Type B pancreatic cell (in vitro differentiated cells): ENCODE measurements around the gene NAPG. TPM values are rescaled to one million over a fixed set of nuclear protein-coding genes. Genes with fewer than 3 reads are reported as not detected.

Source experiments
- DNase-seq: peaks from one replicate; pipeline ENCODE4 v3.0.0; 2021; ENCODE audit warnings: mixed read lengths; ENCODE audit not compliant: unreplicated experiment; ENCODE audit errors: extremely low spot score
- H3K27ac Mint-ChIP-seq: 2 replicates; pipeline ENCODE4 v1.8.0; 2021; ENCODE audit warnings: mild to moderate bottlenecking, mixed read lengths
- H3K27me3 Mint-ChIP-seq: 2 replicates; pipeline ENCODE4 v1.8.0; 2021; ENCODE audit warnings: mixed read lengths
- H3K36me3 Mint-ChIP-seq: 2 replicates; pipeline ENCODE4 v1.8.0; 2021; ENCODE audit warnings: mixed read lengths
- H3K4me1 Mint-ChIP-seq: one replicate; pipeline ENCODE4 v1.8.0; 2021; ENCODE audit warnings: mixed read lengths; ENCODE audit not compliant: unreplicated experiment
- H3K4me3 Mint-ChIP-seq: 2 replicates; pipeline ENCODE4 v1.8.0; 2021; ENCODE audit warnings: mild to moderate bottlenecking, mixed read lengths
- H3K9me3 Mint-ChIP-seq: 2 replicates; pipeline ENCODE4 v1.8.0; 2021; ENCODE audit warnings: mixed read lengths
- total RNA-seq: library from RNA; stranded (reverse); gene quantifications from 2 replicates; pipeline ENCODE4 v1.2.1, GENCODE V29; 2021; ENCODE audit warnings: low replicate concordance
- TF ChIP-seq, protein P1 (sequence below): fragments of 200-600 bp; sonication (generic); conservative IDR thresholded peaks from 2 replicates; pipeline ENCODE4 v1.5.0; 2021; ENCODE audit warnings: antibody characterized with exemption, mild to moderate bottlenecking

NAPG gene
- total RNA-seq, 1 donor from 2014 or later: 22.7 TPM

DNA sequence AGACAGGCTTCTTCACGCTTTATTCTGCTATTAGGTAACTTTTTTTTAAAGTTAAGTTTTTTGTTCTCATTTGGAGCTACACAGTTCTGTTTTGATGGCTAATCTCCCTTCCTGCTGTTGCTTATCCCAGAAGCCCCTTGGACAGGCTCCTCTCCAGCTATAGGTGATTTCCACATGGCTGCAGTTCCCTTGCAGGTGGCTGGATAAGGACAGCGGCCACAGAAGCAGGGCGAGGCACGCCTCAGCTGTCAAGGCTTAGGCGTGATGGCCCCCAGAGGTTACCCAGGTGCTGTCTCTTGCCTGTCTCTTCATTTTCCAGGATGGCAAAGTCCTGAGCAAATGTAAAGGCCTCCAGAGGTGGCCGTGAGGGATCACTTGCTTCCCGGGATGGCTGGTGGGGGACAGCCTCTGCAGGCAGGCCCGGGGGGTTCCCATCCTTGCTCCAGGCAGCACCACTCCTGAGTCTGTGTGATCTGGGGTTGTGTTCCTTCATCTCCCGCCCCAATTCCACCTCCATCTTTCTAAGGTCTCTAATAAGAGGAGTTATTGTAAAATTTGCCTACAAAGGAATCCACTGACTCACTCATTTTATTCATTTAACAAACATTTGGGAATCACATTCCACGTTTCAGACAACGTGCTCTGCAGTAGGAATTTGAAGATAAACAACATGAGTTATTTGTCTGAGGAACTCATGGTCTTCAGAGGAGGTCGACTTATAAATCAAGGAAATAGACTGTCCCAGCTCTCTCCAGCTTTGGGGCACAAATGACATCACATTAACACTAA lies 53.4 kb downstream of the NAPG start:
- Mint-ChIP-seq H3K4me3 (no peak overlapping the region), H3K27ac (no peak overlapping the region), H3K4me1 (no peaks in the 10 kb centered on the region), H3K9me3 (peaks cover 8% of the 10 kb centered on the region), H3K36me3 (no peaks in the 10 kb centered on the region), H3K27me3 (no peaks in the 10 kb centered on the region)
- TF ChIP-seq, protein P1, sequence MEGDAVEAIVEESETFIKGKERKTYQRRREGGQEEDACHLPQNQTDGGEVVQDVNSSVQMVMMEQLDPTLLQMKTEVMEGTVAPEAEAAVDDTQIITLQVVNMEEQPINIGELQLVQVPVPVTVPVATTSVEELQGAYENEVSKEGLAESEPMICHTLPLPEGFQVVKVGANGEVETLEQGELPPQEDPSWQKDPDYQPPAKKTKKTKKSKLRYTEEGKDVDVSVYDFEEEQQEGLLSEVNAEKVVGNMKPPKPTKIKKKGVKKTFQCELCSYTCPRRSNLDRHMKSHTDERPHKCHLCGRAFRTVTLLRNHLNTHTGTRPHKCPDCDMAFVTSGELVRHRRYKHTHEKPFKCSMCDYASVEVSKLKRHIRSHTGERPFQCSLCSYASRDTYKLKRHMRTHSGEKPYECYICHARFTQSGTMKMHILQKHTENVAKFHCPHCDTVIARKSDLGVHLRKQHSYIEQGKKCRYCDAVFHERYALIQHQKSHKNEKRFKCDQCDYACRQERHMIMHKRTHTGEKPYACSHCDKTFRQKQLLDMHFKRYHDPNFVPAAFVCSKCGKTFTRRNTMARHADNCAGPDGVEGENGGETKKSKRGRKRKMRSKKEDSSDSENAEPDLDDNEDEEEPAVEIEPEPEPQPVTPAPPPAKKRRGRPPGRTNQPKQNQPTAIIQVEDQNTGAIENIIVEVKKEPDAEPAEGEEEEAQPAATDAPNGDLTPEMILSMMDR: no peak
- DNase-seq: no peak

DNA sequence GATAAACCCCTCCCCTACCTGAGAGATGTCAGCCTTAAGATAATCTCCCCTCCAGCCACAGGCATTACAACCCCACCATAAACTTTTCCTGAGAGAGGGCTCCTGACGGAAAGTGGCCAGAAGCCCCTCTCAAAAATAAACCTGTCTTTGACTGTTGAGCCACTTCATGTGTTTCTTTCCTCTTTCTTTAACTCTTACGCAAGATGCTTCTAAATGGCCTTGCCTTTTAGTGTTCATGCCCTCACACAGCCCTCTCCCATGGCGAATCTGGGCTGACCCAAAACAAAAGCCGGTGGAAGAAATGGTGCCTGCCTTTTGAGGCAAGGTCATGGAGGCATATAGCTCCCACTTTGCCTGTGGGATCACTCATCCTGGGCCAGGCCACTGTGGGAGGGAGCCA lies 54.4 kb downstream of the NAPG start:
- no peak overlapping the region for H3K27ac Mint-ChIP-seq
- no peaks in the 10 kb centered on the region for H3K36me3 Mint-ChIP-seq
- peaks cover 8% of the 10 kb centered on the region for H3K9me3 Mint-ChIP-seq
- no peak overlapping the region for H3K4me3 Mint-ChIP-seq
- TF ChIP-seq, protein P1: no peak
- H3K27me3 Mint-ChIP-seq: no peaks in the 10 kb centered on the region
- DNase-seq: no peak
- no peaks in the 10 kb centered on the region for H3K4me1 Mint-ChIP-seq

DNA sequence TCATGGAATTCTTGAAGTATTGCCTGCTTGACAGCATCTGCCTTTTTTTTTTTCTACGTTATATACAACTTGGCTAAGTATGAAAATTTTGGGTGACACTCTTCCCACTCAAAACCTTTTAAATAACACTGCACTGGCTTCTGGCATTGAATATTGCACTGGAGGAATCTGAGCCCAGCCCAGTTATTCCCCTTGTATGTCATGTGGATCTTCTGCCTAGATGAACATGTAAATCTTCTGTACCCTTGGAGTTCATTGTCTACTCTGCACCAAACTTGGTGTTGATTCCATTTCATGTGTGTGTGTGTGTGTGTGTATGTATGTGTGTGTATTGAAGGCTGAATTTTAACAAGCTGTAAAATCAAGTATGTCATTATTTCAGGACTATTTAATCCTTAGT lies 59.4 kb downstream of the NAPG start:
- Mint-ChIP-seq H3K36me3 (no peaks in the 10 kb centered on the region), H3K9me3 (no peaks in the 10 kb centered on the region), H3K27me3 (no peaks in the 10 kb centered on the region), H3K4me1 (no peaks in the 10 kb centered on the region), H3K27ac (no peak overlapping the region), H3K4me3 (no peak overlapping the region)
- TF ChIP-seq, protein P1: no peak
- no peak for DNase-seq

DNA sequence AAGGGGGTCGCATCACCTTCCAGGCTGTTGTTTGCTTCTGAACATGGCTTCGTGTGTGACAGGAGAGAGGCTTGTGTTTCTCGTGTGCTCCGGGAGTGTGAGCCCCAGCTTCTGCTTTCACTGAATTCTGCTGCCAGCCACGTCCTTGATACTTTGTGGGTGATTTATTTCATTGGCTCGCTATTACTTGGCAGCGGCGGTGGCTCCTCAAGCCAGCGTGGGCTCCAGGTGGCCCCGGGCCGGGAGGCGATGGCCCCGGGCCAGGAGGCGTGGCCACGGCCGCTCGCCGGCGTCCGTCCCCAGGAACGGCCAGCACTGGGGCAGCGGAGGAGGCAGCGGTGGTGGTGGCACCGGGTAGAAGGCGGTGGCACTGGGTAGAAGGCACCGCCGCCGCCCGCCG lies 63.1 kb downstream of the NAPG start:
- no peaks in the 10 kb centered on the region for H3K4me1 Mint-ChIP-seq
- no peak overlapping the region for H3K27ac Mint-ChIP-seq
- no peaks in the 10 kb centered on the region for H3K9me3 Mint-ChIP-seq
- H3K27me3 Mint-ChIP-seq: no peaks in the 10 kb centered on the region
- no peak for DNase-seq
- no peak overlapping the region for H3K4me3 Mint-ChIP-seq
- no peaks in the 10 kb centered on the region for H3K36me3 Mint-ChIP-seq
- TF ChIP-seq, protein P1: no peak

DNA sequence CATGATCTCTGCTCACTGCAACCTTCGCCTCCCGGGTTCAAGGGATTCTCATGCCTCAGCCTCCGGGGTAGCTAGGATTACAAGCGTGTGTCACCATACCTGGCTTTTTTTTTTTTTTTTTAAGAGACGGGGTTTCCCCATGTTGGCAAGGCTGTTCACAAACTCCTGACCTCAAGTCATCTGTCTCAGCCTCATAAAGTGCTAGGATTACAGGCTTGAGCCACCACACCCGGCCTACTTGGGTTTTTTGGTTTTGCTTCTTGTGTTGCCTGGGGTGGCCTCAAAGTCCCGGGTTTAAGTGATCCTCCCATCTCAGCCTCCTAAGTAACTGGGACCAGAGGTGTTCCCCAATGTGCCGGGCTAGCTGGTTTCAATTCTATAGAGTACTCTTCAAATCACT lies 64.6 kb downstream of the NAPG start:
- Mint-ChIP-seq H3K4me3 (no peak overlapping the region), H3K9me3 (no peaks in the 10 kb centered on the region), H3K27me3 (no peaks in the 10 kb centered on the region), H3K27ac (no peak overlapping the region), H3K36me3 (no peaks in the 10 kb centered on the region), H3K4me1 (no peaks in the 10 kb centered on the region)
- TF ChIP-seq, protein P1: no peak
- no peak for DNase-seq
